Measurements from ENCODE around the gene GABRP. TPM values are rescaled to one million over a fixed set of nuclear protein-coding genes. Genes with fewer than 3 reads are reported as not detected.

Gene GABRP
- total RNA-seq, 1 donor, result under 0.01 TPM

- TF ChIP-seq CTCF (IDR thresholded peaks at IDR 0.05; ENCODE audit: extremely low read depth, low read depth, low read length), result no peak
- no peak for DNase-seq (ENCODE audit: insufficient read length, low spot score, missing footprints)
- no peak overlapping the region for H2AFZ ChIP-seq (ENCODE audit: low read length)
- H3K27ac ChIP-seq (ENCODE audit: low read depth, low read length), result no peak overlapping the region
- H4K20me1 ChIP-seq (ENCODE audit: insufficient read depth, low read length), result no peaks in the 10 kb centered on the region
- no peaks in the 10 kb centered on the region for H3K9me3 ChIP-seq (ENCODE audit: low read depth, low read length)
- no peak overlapping the region for H3K4me3 ChIP-seq (ENCODE audit: insufficient read depth, low read length)
- H3K4me1 ChIP-seq (ENCODE audit: insufficient read depth, low read length), result no peaks in the 10 kb centered on the region
- H3K27me3 ChIP-seq (ENCODE audit: insufficient read depth, low read length), result no peaks in the 10 kb centered on the region
- no peaks in the 10 kb centered on the region for H3K79me2 ChIP-seq (ENCODE audit: insufficient read depth, low read length)
- H3K36me3 ChIP-seq (ENCODE audit: insufficient read depth, low read length), result no peaks in the 10 kb centered on the region
- no peak overlapping the region for H3K4me2 ChIP-seq (ENCODE audit: insufficient read depth, low read length)
Measured at GRCh38 chr5:170739446-170739845, 44.1 kb upstream of the GABRP start.

GRCh38 chr5:170740551-170741205 is 42.8 kb upstream of the GABRP start:
- Histone ChIP-seq H3K9me3 (ENCODE audit: low read depth, low read length) (no peaks in the 10 kb centered on the region), H3K36me3 (ENCODE audit: insufficient read depth, low read length) (no peaks in the 10 kb centered on the region), H3K4me2 (ENCODE audit: insufficient read depth, low read length) (no peak overlapping the region), H3K4me3 (ENCODE audit: insufficient read depth, low read length) (no peak overlapping the region), H3K79me2 (ENCODE audit: insufficient read depth, low read length) (no peaks in the 10 kb centered on the region), H2AFZ (ENCODE audit: low read length) (no peak overlapping the region), H3K27ac (ENCODE audit: low read depth, low read length) (no peak overlapping the region), H3K4me1 (ENCODE audit: insufficient read depth, low read length) (peaks cover 4% of the 10 kb centered on the region), H4K20me1 (ENCODE audit: insufficient read depth, low read length) (no peaks in the 10 kb centered on the region), H3K27me3 (ENCODE audit: insufficient read depth, low read length) (peaks cover 3% of the 10 kb centered on the region)
- TF ChIP-seq CTCF (IDR thresholded peaks at IDR 0.05; ENCODE audit: extremely low read depth, low read depth, low read length), result no peak
- DNase-seq (ENCODE audit: insufficient read length, low spot score, missing footprints), result no peak

- DNase-seq (ENCODE audit: insufficient read length, low spot score, missing footprints), result no peak
- H3K4me1 ChIP-seq (ENCODE audit: insufficient read depth, low read length), result peaks cover 6% of the 10 kb centered on the region
- TF ChIP-seq CTCF (IDR thresholded peaks at IDR 0.05; ENCODE audit: extremely low read depth, low read depth, low read length), result no peak
- H3K4me3 ChIP-seq (ENCODE audit: insufficient read depth, low read length), result no peak overlapping the region
- H3K36me3 ChIP-seq (ENCODE audit: insufficient read depth, low read length), result no peaks in the 10 kb centered on the region
- H3K4me2 ChIP-seq (ENCODE audit: insufficient read depth, low read length), result no peak overlapping the region
- H4K20me1 ChIP-seq (ENCODE audit: insufficient read depth, low read length), result no peaks in the 10 kb centered on the region
- peaks cover 3% of the 10 kb centered on the region for H3K27me3 ChIP-seq (ENCODE audit: insufficient read depth, low read length)
- H3K9me3 ChIP-seq (ENCODE audit: low read depth, low read length), result no peaks in the 10 kb centered on the region
- no peaks in the 10 kb centered on the region for H3K79me2 ChIP-seq (ENCODE audit: insufficient read depth, low read length)
- no peak overlapping the region for H2AFZ ChIP-seq (ENCODE audit: low read length)
- no peak overlapping the region for H3K27ac ChIP-seq (ENCODE audit: low read depth, low read length)
Measured at GRCh38 chr5:170741801-170742200, 41.7 kb upstream of the GABRP start.

- no peak for TF ChIP-seq CTCF (IDR thresholded peaks at IDR 0.05; ENCODE audit: extremely low read depth, low read depth, low read length)
- Histone ChIP-seq H3K4me3 (ENCODE audit: insufficient read depth, low read length) (no peak overlapping the region), H3K4me2 (ENCODE audit: insufficient read depth, low read length) (no peak overlapping the region), H3K36me3 (ENCODE audit: insufficient read depth, low read length) (no peaks in the 10 kb centered on the region), H3K27me3 (ENCODE audit: insufficient read depth, low read length) (peaks cover 3% of the 10 kb centered on the region), H3K9me3 (ENCODE audit: low read depth, low read length) (no peaks in the 10 kb centered on the region), H3K27ac (ENCODE audit: low read depth, low read length) (no peak overlapping the region), H2AFZ (ENCODE audit: low read length) (no peak overlapping the region), H3K79me2 (ENCODE audit: insufficient read depth, low read length) (no peaks in the 10 kb centered on the region), H4K20me1 (ENCODE audit: insufficient read depth, low read length) (no peaks in the 10 kb centered on the region), H3K4me1 (ENCODE audit: insufficient read depth, low read length) (peaks cover 6% of the 10 kb centered on the region)
- DNase-seq (ENCODE audit: insufficient read length, low spot score, missing footprints), result no peak
Measured at GRCh38 chr5:170743876-170744212, 39.7 kb upstream of the GABRP start.
